ENCODE data around the gene FAF1.

GRCh38 chr1:50893466-50893865, 66.6 kb downstream of the FAF1 start:
- TF ChIP-seq POLR2A (IDR thresholded peaks at IDR 0.05) (no peak), EP300 (IDR thresholded peaks at IDR 0.05) (no peak)
- TF ChIP-seq, protein P1, sequence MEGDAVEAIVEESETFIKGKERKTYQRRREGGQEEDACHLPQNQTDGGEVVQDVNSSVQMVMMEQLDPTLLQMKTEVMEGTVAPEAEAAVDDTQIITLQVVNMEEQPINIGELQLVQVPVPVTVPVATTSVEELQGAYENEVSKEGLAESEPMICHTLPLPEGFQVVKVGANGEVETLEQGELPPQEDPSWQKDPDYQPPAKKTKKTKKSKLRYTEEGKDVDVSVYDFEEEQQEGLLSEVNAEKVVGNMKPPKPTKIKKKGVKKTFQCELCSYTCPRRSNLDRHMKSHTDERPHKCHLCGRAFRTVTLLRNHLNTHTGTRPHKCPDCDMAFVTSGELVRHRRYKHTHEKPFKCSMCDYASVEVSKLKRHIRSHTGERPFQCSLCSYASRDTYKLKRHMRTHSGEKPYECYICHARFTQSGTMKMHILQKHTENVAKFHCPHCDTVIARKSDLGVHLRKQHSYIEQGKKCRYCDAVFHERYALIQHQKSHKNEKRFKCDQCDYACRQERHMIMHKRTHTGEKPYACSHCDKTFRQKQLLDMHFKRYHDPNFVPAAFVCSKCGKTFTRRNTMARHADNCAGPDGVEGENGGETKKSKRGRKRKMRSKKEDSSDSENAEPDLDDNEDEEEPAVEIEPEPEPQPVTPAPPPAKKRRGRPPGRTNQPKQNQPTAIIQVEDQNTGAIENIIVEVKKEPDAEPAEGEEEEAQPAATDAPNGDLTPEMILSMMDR (IDR thresholded peaks at IDR 0.05) = no peak

Measured in ovary (tissue), 3 donors.